ENCODE measurements around the gene SLFN14. TPM values are rescaled to one million over a fixed set of nuclear protein-coding genes. Genes with fewer than 3 reads are reported as not detected.

The SLFN14 gene
- total RNA-seq, 1 experiment from 2014 or later: not detected

- CTCF ChIA-PET: interaction anchor here (0.7 to 1.5 kb wide), 2 partner anchors 9 to 231 kb away, joined by 3 to 6 read pairs; partner anchors contain the start of gene AP2B1
- peaks cover 5% of the 10 kb centered on the region for H3K4me1 Mint-ChIP-seq (ENCODE audit: low read depth, unreplicated experiment)
- H3K27me3 Mint-ChIP-seq (ENCODE audit: insufficient read depth, unreplicated experiment): no peaks in the 10 kb centered on the region
- peak overlapping the region; percentile 50 for H3K4me3 ChIP-seq (ENCODE audit: low read depth, low read length)
- H3K9me3 ChIP-seq: no peaks in the 10 kb centered on the region
- H3K27ac Mint-ChIP-seq (ENCODE audit: unreplicated experiment): peak overlapping the region; percentile 100
- POLR2A ChIA-PET: interaction anchor here (0.5 to 3.4 kb wide), 7 partner anchors 10 to 282 kb away, joined by 3 to 51 read pairs (median 5); partner anchors contain the start of gene AP2B1
- no peaks in the 10 kb centered on the region for H3K36me3 ChIP-seq (ENCODE audit: control insufficient read depth, insufficient read depth, low read length)
- peak in 1 of 2 experiments; percentile 22 for DNase-seq
- H3K27me3 ChIP-seq (replicated peaks; ENCODE audit: control insufficient read depth, insufficient read depth, low read length): no peaks in the 10 kb centered on the region
- H3K36me3 Mint-ChIP-seq (ENCODE audit: insufficient read depth, unreplicated experiment): peaks cover 13% of the 10 kb centered on the region
- H3K4me3 Mint-ChIP-seq (ENCODE audit: unreplicated experiment): peak overlapping the region; percentile 100
- TSS peak; percentile 87 for BruUV-seq (replicated peaks)
- TF ChIP-seq CTCF (IDR thresholded peaks at IDR 0.05; ENCODE audit: insufficient read depth in 1 of 2, low read depth in 1 of 2, low read length in 1 of 2, severe bottlenecking in 1 of 2, unreplicated experiment in 1 of 2): no peak
- no peaks in the 10 kb centered on the region for H3K9me3 Mint-ChIP-seq (ENCODE audit: unreplicated experiment)
- intact Hi-C loops (cut with micrococcal nuclease; ENCODE audit: unreplicated experiment): loop anchor here (1.0 kb wide), 2 partner anchors 9 to 11 kb away; partner anchors contain the start of gene AP2B1
- H3K4me1 ChIP-seq: peaks cover 6% of the 10 kb centered on the region
Observed at GRCh38 chr17:35577830-35578196, 17.2 kb upstream of the SLFN14 start.

- no peak for TF ChIP-seq CTCF (IDR thresholded peaks at IDR 0.05; ENCODE audit: insufficient read depth in 1 of 2, low read depth in 1 of 2, low read length in 1 of 2, severe bottlenecking in 1 of 2, unreplicated experiment in 1 of 2)
- Mint-ChIP-seq H3K9me3 (ENCODE audit: unreplicated experiment) (no peaks in the 10 kb centered on the region), H3K27me3 (ENCODE audit: insufficient read depth, unreplicated experiment) (no peaks in the 10 kb centered on the region), H3K4me3 (ENCODE audit: unreplicated experiment) (no peak overlapping the region), H3K27ac (ENCODE audit: unreplicated experiment) (no peak overlapping the region), H3K4me1 (ENCODE audit: low read depth, unreplicated experiment) (peaks cover 6% of the 10 kb centered on the region), H3K36me3 (ENCODE audit: insufficient read depth, unreplicated experiment) (peaks cover 17% of the 10 kb centered on the region)
- no TSS peak for BruUV-seq (replicated peaks)
- peaks cover 6% of the 10 kb centered on the region for H3K4me1 ChIP-seq
- H3K9me3 ChIP-seq: no peaks in the 10 kb centered on the region
- no peaks in the 10 kb centered on the region for H3K36me3 ChIP-seq (ENCODE audit: control insufficient read depth, insufficient read depth, low read length)
- no peak overlapping the region for H3K4me3 ChIP-seq (ENCODE audit: low read depth, low read length)
- ChIA-PET CTCF (interaction anchor here (0.7 kb wide), 1 partner anchor 311 kb away, joined by 7 read pairs; no protein-coding TSS in a partner anchor), POLR2A (no interaction called here)
- no peaks in the 10 kb centered on the region for H3K27me3 ChIP-seq (replicated peaks; ENCODE audit: control insufficient read depth, insufficient read depth, low read length)
- DNase-seq: no peak
- intact Hi-C loops (cut with micrococcal nuclease; ENCODE audit: unreplicated experiment): no loop called here
Observed at GRCh38 chr17:35575759-35576158, 15.1 kb upstream of the SLFN14 start.

- no peaks in the 10 kb centered on the region for H3K27me3 Mint-ChIP-seq (ENCODE audit: insufficient read depth, unreplicated experiment)
- H3K36me3 ChIP-seq (ENCODE audit: control insufficient read depth, insufficient read depth, low read length): no peaks in the 10 kb centered on the region
- peak overlapping the region; percentile 58 for H3K4me3 Mint-ChIP-seq (ENCODE audit: unreplicated experiment)
- no peak overlapping the region for H3K27ac Mint-ChIP-seq (ENCODE audit: unreplicated experiment)
- ChIA-PET POLR2A (interaction anchor here (0.7 kb wide), 1 partner anchor 17 kb away, joined by 4 read pairs; no protein-coding TSS in a partner anchor), CTCF (no interaction called here)
- peaks cover 20% of the 10 kb centered on the region for H3K36me3 Mint-ChIP-seq (ENCODE audit: insufficient read depth, unreplicated experiment)
- no peaks in the 10 kb centered on the region for H3K9me3 ChIP-seq
- H3K9me3 Mint-ChIP-seq (ENCODE audit: unreplicated experiment): no peaks in the 10 kb centered on the region
- no peaks in the 10 kb centered on the region for H3K27me3 ChIP-seq (replicated peaks; ENCODE audit: control insufficient read depth, insufficient read depth, low read length)
- peak overlapping the region; percentile 54 for H3K4me3 ChIP-seq (ENCODE audit: low read depth, low read length)
- intact Hi-C loops (cut with micrococcal nuclease; ENCODE audit: unreplicated experiment): no loop called here
- DNase-seq: no peak
- TF ChIP-seq CTCF (IDR thresholded peaks at IDR 0.05; ENCODE audit: insufficient read depth in 1 of 2, low read depth in 1 of 2, low read length in 1 of 2, severe bottlenecking in 1 of 2, unreplicated experiment in 1 of 2): no peak
- H3K4me1 ChIP-seq: peaks cover 4% of the 10 kb centered on the region
- peaks cover 15% of the 10 kb centered on the region for H3K4me1 Mint-ChIP-seq (ENCODE audit: low read depth, unreplicated experiment)
- no TSS peak for BruUV-seq (replicated peaks)
Observed at GRCh38 chr17:35569405-35569804, 8.8 kb upstream of the SLFN14 start.

Measured in Caco-2 (cell line).